Nucleus accumbens (tissue), 56 donors: ENCODE data around the gene DENND4B.
A peak's percentile ranks its signal among the peaks of the same experiment; 100 is the strongest.
"Not testable (repeated sequence)": the region's sequence is repeated elsewhere in the genome, so short reads cannot be mapped to it uniquely, and the experiment has no call there.

Experiments used
- DNase-seq, 56 donors: peaks; one replicate each; lab custom pipeline; 2025; lab: John Stamatoyannopoulos, UW

Gene DENND4B

DNA sequence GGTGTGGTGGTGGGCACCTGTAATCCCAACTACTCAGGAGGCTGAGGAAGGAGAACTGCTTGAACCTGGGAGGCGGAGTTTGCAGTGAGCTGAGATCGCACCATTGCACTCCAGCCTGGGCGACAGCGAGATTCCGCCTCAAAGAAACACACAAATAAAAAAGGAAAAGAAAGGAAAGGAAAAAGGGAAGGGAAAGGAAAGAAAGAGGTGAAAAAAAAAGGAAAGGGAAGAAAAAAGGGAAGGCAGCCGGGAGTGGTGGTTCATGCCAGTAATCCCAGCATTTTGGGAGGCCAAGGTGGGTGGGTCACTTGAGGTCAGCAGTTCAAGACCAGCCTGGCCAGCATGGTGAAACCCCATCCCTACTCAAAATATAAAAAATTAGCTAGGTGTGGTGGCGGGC, 55.5 kb downstream of the DENND4B start:
- not testable (repeated sequence) for DNase-seq

DNA sequence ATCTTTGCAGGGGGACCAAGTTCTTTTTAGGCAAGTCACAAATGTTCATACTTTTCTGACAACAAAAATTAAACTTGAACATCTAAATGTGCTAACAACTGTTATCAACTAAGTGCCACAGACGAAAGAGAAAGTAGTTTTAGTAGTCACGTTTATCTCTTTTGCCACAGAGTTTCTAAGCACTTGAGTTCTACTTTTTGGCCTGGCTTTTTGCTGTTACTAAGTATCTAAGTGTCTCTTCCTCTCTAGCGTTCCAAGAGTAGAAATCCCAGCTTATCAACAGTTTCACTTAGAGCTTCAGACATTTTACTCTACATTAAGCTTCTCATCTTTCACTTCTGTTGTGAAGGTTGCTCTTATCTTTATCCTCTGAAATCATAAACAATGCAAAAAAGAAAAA, 58.0 kb downstream of the DENND4B start:
- no peak for DNase-seq

DNA sequence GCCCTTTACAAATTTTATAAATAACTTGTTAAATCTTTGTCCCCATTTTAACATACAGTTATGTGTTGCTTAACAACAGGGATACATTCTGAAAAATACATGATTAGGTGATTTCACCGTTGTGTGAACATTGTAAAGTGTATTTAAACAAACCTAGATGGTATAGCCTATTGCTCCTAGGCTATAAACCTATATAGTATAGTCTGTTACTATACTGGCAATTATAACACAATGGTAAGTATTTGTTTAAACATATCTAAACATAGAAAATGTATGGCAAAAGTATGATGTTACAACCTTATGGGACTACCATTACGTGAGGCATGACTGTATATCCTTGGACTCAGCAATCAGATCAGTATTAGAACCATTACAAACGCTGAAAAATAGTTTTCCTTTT, 60.4 kb downstream of the DENND4B start:
- no peak for DNase-seq

DNA sequence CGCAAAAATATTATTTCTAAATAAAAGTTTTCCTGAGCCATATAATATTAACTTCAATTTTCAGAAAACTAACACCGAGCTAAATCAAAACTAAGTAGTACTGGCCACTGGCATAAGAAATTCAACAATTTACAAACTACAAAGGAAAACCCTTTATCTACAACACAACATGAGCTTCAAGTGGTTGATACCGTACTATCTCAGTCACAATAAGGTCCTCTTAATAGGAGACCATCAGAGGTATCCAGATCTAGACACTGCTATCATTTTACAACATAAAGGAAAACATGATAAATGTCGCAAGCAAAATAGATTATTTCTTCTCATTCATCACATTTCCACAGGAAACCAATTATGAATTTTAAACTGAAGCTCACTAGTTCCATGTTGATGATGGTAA, 63.3 kb downstream of the DENND4B start:
- no peak for DNase-seq

DNA sequence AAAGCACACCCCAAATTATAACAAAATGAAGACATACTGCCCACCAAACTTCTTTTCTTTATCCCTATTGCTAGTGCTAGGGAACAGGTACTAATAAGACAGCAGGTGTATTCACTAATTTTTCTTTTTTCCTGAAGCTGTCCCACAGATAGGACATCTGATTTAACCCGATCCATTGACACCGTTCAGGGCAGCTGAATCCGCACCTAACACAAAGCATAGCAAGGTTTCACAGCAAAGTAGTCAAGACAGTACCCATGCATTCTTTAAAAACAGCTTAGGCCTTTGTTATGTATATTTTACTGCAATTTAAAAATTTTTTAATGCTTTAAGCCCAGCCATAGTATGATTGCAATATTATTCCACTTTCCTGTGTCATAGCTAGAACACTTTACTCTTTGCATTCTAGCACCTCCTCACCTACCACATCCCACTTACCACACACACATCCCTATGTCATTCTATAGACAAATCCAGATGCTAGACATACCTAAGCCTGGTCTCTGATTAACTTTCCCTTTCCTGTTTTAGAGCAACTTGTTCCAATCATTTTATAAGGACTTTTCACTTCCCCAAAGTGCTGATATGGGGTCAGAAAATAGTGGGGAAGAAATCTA, 64.1 kb downstream of the DENND4B start:
- DNase-seq = no peak

DNA sequence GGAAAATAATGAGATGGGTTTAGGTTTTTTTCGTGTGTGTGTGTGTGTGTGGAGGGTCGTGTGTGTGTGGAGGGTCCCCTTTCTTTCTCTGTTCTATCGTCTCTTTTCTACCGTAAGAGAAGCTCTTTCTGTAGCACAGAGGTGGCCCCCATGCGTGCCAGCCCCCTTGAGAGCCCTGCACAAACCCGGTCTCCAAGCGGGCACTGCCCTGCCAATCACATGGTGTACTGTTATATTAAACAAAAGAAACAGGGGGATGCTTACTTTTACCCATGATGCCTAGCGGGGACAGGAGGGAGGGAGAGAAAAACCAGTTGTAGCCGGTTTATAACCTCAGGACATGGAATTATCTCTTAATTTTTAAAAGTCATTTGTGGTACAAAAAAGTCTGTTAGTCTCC, 64.8 kb downstream of the DENND4B start:
- peak in 8 of 56 donors; percentile 0 to 32 (median 9) for DNase-seq

DNA sequence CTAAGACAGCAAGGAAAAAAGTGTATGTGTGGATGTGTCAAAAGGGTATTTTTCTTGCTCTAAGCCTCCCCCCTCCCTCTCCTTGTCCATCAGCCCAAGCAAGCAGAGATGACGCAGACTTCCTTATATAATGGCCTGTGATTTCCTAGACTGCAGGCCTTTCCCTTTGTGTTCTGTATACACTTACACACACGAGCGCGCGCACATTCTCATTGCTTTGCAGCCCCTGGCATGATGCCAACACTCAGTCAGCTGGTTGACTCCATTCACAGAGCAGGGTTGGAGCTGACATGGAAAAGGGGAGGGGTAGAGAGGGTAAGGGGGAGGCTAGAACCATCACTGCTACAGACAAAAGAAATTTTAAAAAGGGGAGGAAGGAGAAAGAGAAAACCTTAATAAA, 65.6 kb downstream of the DENND4B start:
- DNase-seq = peak; percentile 29 to 95 (median 81)

DNA sequence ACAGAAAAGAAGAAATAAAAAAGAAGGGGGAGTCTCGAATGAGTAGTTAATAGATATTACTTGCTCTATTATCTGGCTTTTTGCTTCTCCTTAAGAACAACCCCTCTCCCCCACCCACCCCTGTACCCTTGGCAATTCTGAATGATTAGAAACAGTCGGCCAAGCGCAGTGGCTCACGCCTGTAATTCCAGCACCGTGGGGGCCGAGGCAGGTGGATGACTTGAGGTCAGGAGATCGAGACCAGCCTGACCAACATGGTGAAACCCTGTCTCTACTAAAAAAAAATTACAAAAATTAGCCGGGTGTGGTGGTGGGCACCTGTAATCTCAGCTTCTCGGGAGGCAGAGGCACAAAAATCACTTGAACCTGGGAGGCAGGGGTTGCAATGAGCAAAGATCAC, 66.5 kb downstream of the DENND4B start:
- no peak for DNase-seq
